NK-92 (cell line): ENCODE measurements around the gene PACC1.

Experiments
- DNase-seq: peaks from one replicate; lab custom pipeline; 2025; ENCODE audit not compliant: unreplicated experiment; lab: John Stamatoyannopoulos, UW

The PACC1 gene

DNA sequence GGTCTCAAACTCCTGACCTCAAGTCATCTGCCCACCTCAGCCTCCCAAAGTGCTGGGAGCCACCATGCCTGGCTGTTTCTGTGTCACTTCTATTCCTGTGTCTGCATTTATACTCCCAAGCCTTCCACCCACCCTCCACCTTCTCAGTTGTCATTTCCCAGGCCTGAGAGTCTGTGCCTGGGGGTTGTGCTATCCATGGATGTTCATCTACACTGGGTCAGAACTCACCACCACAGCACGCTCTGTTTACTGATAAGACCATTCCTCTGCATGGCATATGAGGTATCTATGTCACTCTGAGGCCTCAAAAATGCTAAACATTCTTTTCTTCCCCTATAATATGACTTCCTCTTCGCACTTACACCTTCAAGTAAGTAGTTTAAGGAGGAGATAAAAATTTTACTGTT lies 24.1 kb upstream of the PACC1 start:
- no peak for DNase-seq

DNA sequence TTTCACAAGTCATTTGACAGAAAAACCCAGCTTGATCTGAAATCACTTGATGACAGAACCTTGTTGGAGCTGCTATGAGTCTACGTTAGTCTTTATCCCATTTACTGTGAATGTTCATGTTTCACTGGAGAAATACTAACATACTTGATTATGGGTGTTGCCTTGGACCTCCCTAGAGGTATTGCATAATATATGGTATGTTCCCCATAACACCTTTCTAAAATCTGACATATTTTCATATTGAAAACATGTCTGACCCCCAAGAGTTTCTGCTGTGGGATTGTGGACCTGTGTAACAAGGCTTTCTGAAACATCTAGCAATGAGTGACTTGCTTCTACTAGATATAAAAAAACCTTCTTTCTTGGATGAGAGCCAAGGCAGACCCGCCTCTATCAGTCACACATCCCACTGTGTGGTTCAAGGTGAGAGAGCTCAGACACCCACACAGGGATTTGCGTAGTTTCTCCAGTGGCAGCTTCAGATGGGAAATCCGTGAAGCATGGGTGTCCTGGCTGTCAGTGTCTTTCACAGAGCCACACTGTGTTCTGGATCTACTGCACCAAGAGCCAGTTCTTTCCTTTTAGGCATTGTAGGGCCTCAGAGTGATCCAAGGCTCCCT lies 22.6 kb upstream of the PACC1 start:
- DNase-seq: no peak

DNA sequence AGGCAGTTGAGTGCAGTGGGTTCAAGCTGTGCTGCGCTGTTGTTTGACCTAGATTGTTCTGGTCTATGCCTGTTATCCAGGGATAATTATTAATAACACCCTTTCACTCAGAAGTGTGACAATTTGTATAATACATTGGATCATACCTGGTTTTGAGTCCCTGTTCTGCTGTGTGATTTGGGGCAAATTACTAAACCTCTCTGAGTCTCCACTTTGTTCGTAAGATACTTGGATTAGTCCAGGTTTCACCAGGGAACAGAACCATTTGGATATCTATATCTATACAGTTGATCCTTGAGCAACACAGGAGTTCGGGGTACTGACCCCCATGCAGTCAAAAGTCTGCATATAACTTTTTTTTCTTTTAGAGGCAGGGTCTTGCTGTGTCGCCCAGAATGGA lies 20.3 kb upstream of the PACC1 start:
- DNase-seq: no peak

DNA sequence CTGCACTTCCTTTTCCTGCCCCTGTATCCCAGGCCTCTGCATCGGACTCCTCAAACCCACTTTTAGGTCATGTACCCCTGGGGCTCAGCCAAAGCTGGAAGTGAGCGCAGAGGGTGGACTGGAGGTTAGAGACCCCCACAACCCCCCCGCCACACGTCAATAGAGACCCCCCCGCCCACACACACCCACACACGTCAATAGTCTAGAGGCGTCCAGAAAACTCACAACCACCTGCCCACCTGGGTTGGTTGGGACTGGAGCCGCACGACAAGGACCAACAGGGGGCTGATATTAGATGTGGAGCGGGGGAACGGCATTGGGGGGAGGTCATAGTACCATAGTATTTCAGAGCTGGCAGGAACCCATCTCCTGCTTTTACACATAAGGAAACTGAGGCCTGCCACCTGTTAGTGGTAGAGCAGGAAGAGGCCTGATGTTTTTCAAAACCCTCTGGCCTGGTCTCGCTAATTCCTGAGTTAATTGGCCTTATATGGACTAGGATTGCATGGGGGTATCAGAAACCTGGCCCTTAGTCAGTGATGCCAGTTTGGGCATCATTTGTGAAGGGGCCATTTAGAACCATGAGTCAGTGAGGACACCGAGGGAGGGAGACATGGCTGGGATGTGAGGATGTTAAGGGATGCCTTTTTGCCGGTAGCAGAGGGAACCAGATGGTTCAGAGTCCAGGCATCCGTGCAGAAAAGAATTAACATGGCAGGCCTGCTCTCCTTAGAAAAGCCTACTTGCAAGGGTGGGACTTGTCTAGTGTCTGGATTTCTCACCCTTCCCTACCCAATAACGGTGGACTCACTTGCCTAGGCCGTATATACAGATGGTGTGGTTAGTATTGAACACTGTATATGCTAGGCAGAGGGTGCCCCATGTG lies 19.1 kb upstream of the PACC1 start:
- DNase-seq: no peak

DNA sequence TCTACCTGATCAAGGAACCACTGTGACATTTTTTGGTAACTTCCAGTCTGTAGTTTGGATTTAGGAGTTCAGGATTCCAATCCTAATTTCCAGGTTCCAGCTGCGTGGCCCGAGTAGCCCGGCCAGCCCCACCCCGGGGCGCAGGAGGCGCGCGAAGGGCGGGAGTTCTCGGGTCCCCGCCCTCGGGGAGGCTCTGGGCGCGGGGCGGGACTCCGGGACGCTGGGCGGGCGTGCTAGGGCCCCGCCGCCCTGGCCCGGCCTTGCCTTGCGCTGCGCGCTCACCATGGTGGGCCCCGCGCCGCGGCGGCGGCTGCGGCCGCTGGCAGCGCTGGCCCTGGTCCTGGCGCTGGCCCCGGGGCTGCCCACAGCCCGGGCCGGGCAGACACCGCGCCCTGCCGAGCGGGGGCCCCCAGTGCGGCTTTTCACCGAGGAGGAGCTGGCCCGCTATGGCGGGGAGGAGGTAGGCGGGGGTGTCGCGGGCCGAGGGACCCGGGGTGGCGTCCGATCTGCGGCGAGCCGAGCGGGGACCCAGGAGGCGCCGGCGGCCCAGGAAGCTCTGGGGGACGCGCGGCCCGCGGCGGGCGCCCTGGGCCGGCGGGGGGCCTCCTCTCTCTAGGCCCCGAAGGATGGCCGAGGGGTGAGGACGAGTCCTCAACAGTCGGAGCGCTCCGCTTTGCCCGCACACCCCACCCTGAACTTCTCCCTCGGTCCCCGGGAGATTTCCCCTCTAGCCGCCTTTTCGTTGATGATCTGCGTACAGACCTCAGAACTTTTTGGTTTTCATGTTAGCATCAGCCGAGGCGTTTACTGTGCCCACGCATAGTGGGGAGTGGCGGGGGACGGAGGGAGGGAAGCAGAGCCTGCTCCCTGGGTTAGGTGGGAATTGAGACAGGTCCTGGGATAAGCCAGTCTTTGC lies 18.2 kb upstream of the PACC1 start, which contains the start of gene NENF:
NENF (plus strand) TSS at position 260 of the 916 bp plus-strand sequence; CDS start at position 284, 24 bp downstream.
- DNase-seq: no peak

DNA sequence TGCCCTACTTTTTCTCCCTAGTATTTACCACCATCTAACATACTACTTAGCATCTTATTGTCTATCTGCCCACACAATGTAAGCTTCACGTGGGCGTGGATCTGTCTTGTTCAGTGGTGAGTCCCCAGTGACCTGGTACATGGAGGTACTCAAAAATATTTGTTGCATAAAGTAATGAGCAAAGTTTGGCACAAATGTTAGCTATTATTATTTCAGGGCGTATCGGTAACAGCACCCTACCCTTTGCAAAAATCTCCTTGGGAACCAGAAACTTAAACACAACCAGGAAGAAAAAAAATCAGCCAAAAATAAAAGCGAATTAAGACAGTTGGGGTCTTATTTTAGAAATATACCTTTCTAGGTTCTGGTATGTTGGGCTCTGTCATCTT lies 17.6 kb upstream of the PACC1 start:
- no peak for DNase-seq

- no peak for DNase-seq
Measured at GRCh38 chr1:212431644-212432043, 17.0 kb upstream of the PACC1 start.

GRCh38 chr1:212430955-212431394 lies 16.3 kb upstream of the PACC1 start:
- DNase-seq: no peak

- no peak for DNase-seq
Measured at GRCh38 chr1:212430416-212430815, 15.7 kb upstream of the PACC1 start.

GRCh38 chr1:212428496-212428895 lies 13.8 kb upstream of the PACC1 start:
- DNase-seq: no peak

DNA sequence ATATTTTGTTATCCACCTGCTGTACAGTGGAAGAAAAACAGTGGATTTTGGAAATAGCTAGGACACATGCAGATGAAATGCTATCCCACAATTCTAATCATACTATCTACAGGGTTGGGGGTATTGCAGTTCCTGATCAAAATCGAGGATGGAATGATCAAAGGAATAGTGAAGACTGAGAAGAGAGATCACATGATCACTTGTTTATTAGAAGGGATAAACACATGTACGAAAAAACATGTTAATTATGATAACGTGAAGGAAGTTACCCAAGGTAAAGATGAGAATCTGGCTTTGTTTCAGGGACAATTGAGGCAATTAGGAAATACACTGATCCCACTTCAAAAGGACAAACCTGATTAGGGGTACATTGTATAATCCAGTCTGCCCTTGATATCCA lies 9.2 kb upstream of the PACC1 start:
- DNase-seq: no peak

DNA sequence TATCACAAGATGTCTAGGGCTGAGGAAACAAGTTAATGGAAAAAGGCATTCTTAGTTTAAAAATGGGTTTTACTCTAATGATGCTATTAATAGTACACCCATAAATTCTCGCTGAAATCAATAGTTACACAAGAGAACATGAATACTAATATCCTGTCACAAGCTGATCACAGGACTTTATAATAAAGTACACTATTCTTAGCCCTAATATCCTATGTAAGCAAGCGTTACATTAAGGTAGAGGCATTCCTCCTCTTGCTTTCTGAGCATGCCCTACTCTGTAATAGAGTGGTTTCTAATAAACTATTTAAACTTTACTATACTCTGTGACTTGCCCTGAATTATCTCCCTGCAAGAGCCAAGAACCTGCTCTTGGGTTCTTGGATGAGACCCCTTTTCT lies 6.5 kb upstream of the PACC1 start:
- DNase-seq: no peak

- no peak for DNase-seq
Measured at GRCh38 chr1:212415107-212415841, 588 bp upstream of the PACC1 start.

DNA sequence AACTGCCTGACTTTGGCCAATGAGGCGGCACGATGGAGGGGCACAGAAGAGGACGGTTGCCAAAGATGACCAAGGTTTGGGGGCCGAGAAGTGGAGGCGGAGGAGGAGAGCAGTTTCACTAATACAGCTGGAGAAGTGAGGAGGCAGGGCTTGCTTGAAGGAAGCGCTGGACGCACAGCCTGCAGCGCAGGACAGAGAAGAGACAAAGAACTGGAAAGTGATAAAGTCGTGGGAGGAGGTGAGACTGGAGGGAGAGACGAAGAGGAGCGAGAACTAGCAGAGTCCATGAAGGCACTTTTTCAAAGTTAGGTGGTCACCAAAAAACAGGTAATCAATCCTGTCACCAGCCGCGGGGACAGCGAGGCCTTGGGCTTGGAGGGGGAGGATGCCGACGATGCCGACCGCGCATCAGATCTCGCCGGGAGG lies 771 bp downstream of the PACC1 start:
- no peak for DNase-seq

DNA sequence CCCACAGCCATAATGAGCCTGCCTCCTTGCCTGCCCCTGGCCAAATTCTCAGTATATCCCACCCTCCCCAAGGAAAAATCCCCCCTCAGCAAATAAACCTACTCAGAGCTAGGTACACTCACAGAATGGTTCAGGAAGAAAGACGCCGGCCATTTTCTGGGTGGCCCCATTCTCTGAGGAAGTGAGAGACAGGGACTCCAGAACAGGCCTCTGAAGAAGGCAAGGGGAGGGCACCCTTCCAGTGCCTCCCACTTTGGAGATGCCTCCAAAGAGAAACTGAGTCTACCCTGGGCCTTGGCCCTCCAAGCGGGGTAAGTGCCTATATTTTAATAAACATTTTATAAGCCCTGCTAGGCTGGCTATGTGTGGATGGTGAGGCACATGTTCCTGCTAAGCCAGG lies 2.3 kb downstream of the PACC1 start:
- DNase-seq: no peak

DNA sequence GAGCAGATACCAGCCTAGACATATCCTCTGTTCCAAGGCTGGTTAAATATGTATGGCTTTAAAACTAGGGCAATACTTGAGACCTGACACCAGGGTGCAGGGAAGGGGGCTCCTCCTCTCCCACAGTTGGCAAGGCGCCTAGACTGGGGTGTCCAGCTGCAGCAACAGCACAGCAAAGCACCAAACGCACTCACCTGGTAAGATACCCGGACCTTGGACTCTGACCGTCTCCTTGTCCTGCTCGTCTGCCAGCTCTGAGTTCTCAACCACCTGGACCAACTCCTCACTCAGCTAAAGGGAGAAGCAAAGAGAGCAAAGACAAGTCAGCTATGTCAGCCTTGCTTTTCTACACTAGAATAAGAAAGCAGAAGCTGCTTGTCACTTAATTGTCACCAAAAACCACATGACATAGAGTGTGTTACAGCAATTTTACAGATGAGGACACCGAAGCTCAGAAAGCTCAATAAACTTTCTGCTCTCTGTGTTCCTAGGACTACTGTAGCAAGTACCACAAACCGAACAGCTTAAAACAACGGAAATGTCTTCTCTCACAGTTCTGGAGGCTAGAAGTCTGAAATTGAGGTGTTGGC lies 4.4 kb downstream of the PACC1 start:
- DNase-seq: no peak

DNA sequence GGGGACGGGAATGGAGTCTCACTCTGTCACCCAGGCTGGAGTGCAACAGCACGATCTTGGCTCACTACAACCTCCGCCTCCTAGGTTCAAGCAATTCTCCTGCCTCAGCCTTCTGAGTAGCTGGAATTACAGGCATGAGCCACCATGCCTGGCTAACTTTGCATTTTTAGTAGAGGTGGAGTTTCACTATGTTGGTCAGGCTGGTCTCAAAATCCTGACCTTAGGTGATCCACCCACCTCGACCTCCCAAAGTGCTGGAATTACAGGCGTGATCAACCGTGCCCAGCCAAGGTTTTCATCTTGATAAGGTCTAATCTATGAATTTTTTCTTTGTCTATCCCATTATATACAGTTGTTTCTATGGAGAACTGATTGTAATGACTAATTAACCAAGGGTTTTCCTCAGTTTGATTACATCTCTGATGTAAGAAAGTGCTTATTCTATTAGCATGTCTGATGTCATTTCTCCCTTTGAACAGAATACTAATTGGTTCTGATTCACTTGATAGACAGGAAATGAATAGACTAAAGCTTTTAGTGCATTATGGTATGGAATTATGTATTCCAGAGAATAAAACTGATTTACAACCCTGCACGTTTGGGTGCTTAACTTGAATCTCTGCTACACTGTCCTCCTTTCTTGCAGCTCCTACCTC lies 11.9 kb downstream of the PACC1 start:
- DNase-seq: no peak

GRCh38 chr1:212401838-212402582 lies 12.7 kb downstream of the PACC1 start:
- no peak for DNase-seq

DNA sequence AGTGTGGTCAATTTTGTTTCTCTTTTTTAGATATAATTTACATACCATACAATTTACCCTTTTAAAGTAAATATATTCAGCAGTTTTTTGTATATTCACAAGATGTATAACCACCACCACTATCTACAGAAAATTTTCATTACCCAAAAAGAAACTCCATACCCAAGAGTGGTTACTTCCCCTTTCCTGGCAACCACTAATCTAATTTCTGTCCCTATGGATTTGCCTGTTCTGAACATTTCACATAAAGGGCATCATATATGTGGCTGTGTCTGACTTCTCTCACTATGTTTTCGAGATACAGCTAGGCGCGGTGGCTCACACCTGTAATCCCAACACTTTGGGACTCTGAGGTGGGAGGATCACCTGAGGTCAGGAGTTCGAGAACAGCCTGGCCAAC lies 13.6 kb downstream of the PACC1 start:
- no peak for DNase-seq
